OCI-LY7 (cell line): ENCODE measurements around the gene PAFAH1B1. TPM values are rescaled to one million over a fixed set of nuclear protein-coding genes. Genes with fewer than 3 reads are reported as not detected.

Source experiments
- BruUV-seq: library from RNA; stranded (reverse); fragments of 400-500 nt; replicated peaks from 2 replicates; lab custom pipeline; 2021; lab: Mats Ljungman, UMichigan
- CTCF ChIA-PET: fragments of 300-600 bp; sonication (Branson Sonifier 250); formaldehyde crosslinking; loops from one replicate; lab custom pipeline; 2022; ENCODE audit warnings: antibody characterized with exemption; ENCODE audit not compliant: unreplicated experiment; lab: Charles Lee
- POLR2A ChIA-PET: fragments of 300-600 bp; sonication (Branson Sonifier 250); formaldehyde crosslinking; loops from one replicate; lab custom pipeline; 2022; ENCODE audit warnings: antibody characterized with exemption; lab: Charles Lee
- DNase-seq: peaks from one replicate; pipeline ENCODE4 v3.0.0-alpha.2; 2015; ENCODE audit warnings: low spot score
- H2AFZ ChIP-seq: fragments of 200-600 bp; sonication (generic), shearing (Covaris generic); 2 replicates; pipeline ENCODE4 v1.6.1; 2014; ENCODE audit warnings: mild to moderate bottlenecking, antibody characterized with exemption, low read length, moderate library complexity
- H3K27ac ChIP-seq: fragments of 200-600 bp; sonication (generic); 2 replicates; pipeline ENCODE4 v1.5.1; 2014; ENCODE audit warnings: mixed run types, low read depth, mild to moderate bottlenecking, moderate library complexity, low read length, inconsistent platforms; ENCODE audit not compliant: poor library complexity, severe bottlenecking
- H3K36me3 ChIP-seq: fragments of 200-600 bp; sonication (generic); 2 replicates; pipeline ENCODE4 v1.6.1; 2014; ENCODE audit warnings: mild to moderate bottlenecking, antibody characterized with exemption, low read length, moderate library complexity, mixed read lengths; ENCODE audit not compliant: insufficient read depth
- H3K4me1 ChIP-seq: fragments of 200-600 bp; sonication (generic); 2 replicates; pipeline ENCODE4 v1.5.1; 2014; ENCODE audit warnings: mild to moderate bottlenecking, low read length; ENCODE audit not compliant: insufficient read depth, poor library complexity, severe bottlenecking
- H3K4me2 ChIP-seq: fragments of 200-600 bp; sonication (generic); 2 replicates; pipeline ENCODE4 v1.6.1; 2014; ENCODE audit warnings: mild to moderate bottlenecking, low read length
- H3K4me3 ChIP-seq: fragments of 200-600 bp; sonication (generic); 2 replicates; pipeline ENCODE4 v1.5.1; 2014; ENCODE audit warnings: mild to moderate bottlenecking, low read depth, low read length; ENCODE audit not compliant: poor library complexity, severe bottlenecking
- H3K79me2 ChIP-seq: fragments of 200-600 bp; sonication (generic); 2 replicates; pipeline ENCODE4 v1.6.1; 2016; ENCODE audit warnings: low read depth, mild to moderate bottlenecking, low read length, moderate library complexity, mixed read lengths; ENCODE audit not compliant: insufficient read depth
- H3K9me2 ChIP-seq: fragments of 200-600 bp; sonication (generic); 2 replicates; pipeline ENCODE4 v1.6.1; 2016; ENCODE audit warnings: mild to moderate bottlenecking, low read length, mixed read lengths; ENCODE audit not compliant: insufficient read depth
- H3K9me3 ChIP-seq: fragments of 200-600 bp; sonication (generic); 2 replicates; pipeline ENCODE4 v1.6.1; 2014; ENCODE audit warnings: mild to moderate bottlenecking, mixed run types, low read length, mixed read lengths
- H4K20me1 ChIP-seq: fragments of 200-600 bp; sonication (generic); 2 replicates; pipeline ENCODE4 v1.6.1; 2014; ENCODE audit warnings: mild to moderate bottlenecking, antibody characterized with exemption, low read length, moderate library complexity, mixed read lengths; ENCODE audit not compliant: insufficient read depth
- CTCF ChIP-seq: fragments of 200-600 bp; sonication (generic); conservative IDR thresholded peaks from 2 replicates; pipeline ENCODE4 v1.5.1; 2014; ENCODE audit warnings: mild to moderate bottlenecking, antibody characterized with exemption, low read length, moderate library complexity, mixed read lengths
- EZH2phosphoT487 ChIP-seq: fragments of 200-600 bp; sonication (generic); IDR thresholded peaks from 2 replicates; pipeline ENCODE4 v1.6.1; 2018; ENCODE audit warnings: low read depth, borderline replicate concordance, mild to moderate bottlenecking, mixed run types, antibody characterized with exemption, low read length, moderate library complexity, mixed read lengths
- intact Hi-C: fragments of 100-400 bp; cut with micrococcal nuclease; formaldehyde crosslinking; loops from one replicate; pipeline ENCODE4 v1.10.0; 2022; ENCODE audit not compliant: unreplicated experiment
- total RNA-seq, 2 experiments: library from RNA; depleted of rRNA in 1 of 2; stranded (reverse); fragments of >200 nt in 1 of 2; shearing (Covaris generic) in 1 of 2; gene quantifications; 2 replicates each; pipeline ENCODE4 v1.2.3, GENCODE V29; 2014 to 2022

The PAFAH1B1 gene
- total RNA-seq, 2 experiments from 2014 or later = 51.1 to 127 TPM

- Histone ChIP-seq H3K27ac (no peak overlapping the region), H2AFZ (no peak overlapping the region), H3K36me3 (no peaks in the 10 kb centered on the region), H3K79me2 (no peaks in the 10 kb centered on the region), H3K4me3 (no peak overlapping the region), H3K4me2 (no peak overlapping the region), H3K9me2 (no peaks in the 10 kb centered on the region), H3K9me3 (no peaks in the 10 kb centered on the region), H4K20me1 (no peaks in the 10 kb centered on the region), H3K4me1 (no peaks in the 10 kb centered on the region)
- BruUV-seq = no TSS peak
- TF ChIP-seq EZH2phosphoT487 = no peak
- TF ChIP-seq CTCF = no peak
- ChIA-PET POLR2A (interaction anchor here (0.6 to 1.2 kb wide), 3 partner anchors 49 to 260 kb away, joined by 3 to 4 read pairs (median 4); no protein-coding TSS in a partner anchor), CTCF (no interaction called here)
- intact Hi-C loops = no loop called here
- no peak for DNase-seq
These were observed 13.3 kb upstream of the PAFAH1B1 start for GRCh38 chr17:2580151-2580550.

GRCh38 chr17:2580661-2581060, 12.8 kb upstream of the PAFAH1B1 start:
- H3K9me2 ChIP-seq = no peaks in the 10 kb centered on the region
- H3K4me3 ChIP-seq = no peak overlapping the region
- TF ChIP-seq CTCF = no peak
- no peak for TF ChIP-seq EZH2phosphoT487
- no peaks in the 10 kb centered on the region for H3K36me3 ChIP-seq
- CTCF ChIA-PET = no interaction called here
- H3K4me2 ChIP-seq = no peak overlapping the region
- BruUV-seq = no TSS peak
- POLR2A ChIA-PET = interaction anchor here (0.8 to 1.2 kb wide), 2 partner anchors 48 to 76 kb away, joined by 4 read pairs; no protein-coding TSS in a partner anchor
- H3K4me1 ChIP-seq = no peaks in the 10 kb centered on the region
- no peak overlapping the region for H2AFZ ChIP-seq
- no peaks in the 10 kb centered on the region for H4K20me1 ChIP-seq
- H3K27ac ChIP-seq = no peak overlapping the region
- intact Hi-C loops = no loop called here
- no peak for DNase-seq
- no peaks in the 10 kb centered on the region for H3K79me2 ChIP-seq
- H3K9me3 ChIP-seq = no peaks in the 10 kb centered on the region

GRCh38 chr17:2582493-2582892, 11.0 kb upstream of the PAFAH1B1 start:
- intact Hi-C loops = no loop called here
- DNase-seq = no peak
- TF ChIP-seq CTCF (no peak), EZH2phosphoT487 (no peak)
- CTCF ChIA-PET = no interaction called here
- Histone ChIP-seq H3K9me2 (no peaks in the 10 kb centered on the region), H3K4me3 (no peak overlapping the region), H3K79me2 (no peaks in the 10 kb centered on the region), H4K20me1 (no peaks in the 10 kb centered on the region), H3K36me3 (no peaks in the 10 kb centered on the region), H3K4me1 (no peaks in the 10 kb centered on the region), H2AFZ (no peak overlapping the region), H3K9me3 (no peaks in the 10 kb centered on the region), H3K27ac (no peak overlapping the region), H3K4me2 (no peak overlapping the region)
- no TSS peak for BruUV-seq
- POLR2A ChIA-PET = no interaction called here
